ENCODE measurements around the gene NELFB.

NELFB gene

GRCh38 chr9:137245450-137246421, 9.4 kb upstream of the NELFB start:
- ChIA-PET CTCF (interaction anchor here (1.1 to 1.7 kb wide), 2 partner anchors 9 kb away, joined by 6 to 7 read pairs; partner anchors contain the start of gene NELFB), POLR2A (interaction anchor here (1.1 to 7.4 kb wide), 2 partner anchors 8 to 116 kb away, joined by 3 to 164 read pairs; partner anchors contain the start of genes NELFB and STPG3)
- no peak for TF ChIP-seq CTCF (IDR thresholded peaks at IDR 0.05; ENCODE audit: insufficient read depth, low read length, missing control alignments)
- no peak for DNase-seq (ENCODE audit: low read depth, low spot score)
- H3K4me3 ChIP-seq (ENCODE audit: low read depth, low read length): no peak overlapping the region

- POLR2A ChIA-PET: no interaction called here
- CTCF ChIA-PET: interaction anchor here (0.8 to 1.4 kb wide), 2 partner anchors 11 to 18 kb away, joined by 3 to 4 read pairs; no protein-coding TSS in a partner anchor
- no peak overlapping the region for H3K4me3 ChIP-seq (ENCODE audit: low read depth, low read length)
- no peak for DNase-seq (ENCODE audit: low read depth, low spot score)
- TF ChIP-seq CTCF (IDR thresholded peaks at IDR 0.05; ENCODE audit: insufficient read depth, low read length, missing control alignments): no peak
Measured at GRCh38 chr9:137247135-137247915, 7.8 kb upstream of the NELFB start.

- POLR2A ChIA-PET: no interaction called here
- no peak overlapping the region for H3K4me3 ChIP-seq (ENCODE audit: low read depth, low read length)
- no peak for DNase-seq (ENCODE audit: low read depth, low spot score)
- TF ChIP-seq CTCF (IDR thresholded peaks at IDR 0.05; ENCODE audit: insufficient read depth, low read length, missing control alignments): no peak
- CTCF ChIA-PET: interaction anchor here (1.4 to 2.3 kb wide), 2 partner anchors 18 to 21 kb away, joined by 4 to 6 read pairs; partner anchors contain the start of gene RNF224
Measured at GRCh38 chr9:137247916-137248175, 7.3 kb upstream of the NELFB start.

- no peak for TF ChIP-seq CTCF (IDR thresholded peaks at IDR 0.05; ENCODE audit: insufficient read depth, low read length, missing control alignments)
- ChIA-PET POLR2A (interaction anchor here (1.8 to 6.8 kb wide), 2 partner anchors 8 to 9 kb away, joined by 15 to 164 read pairs; partner anchors contain the start of gene TUBB4B), CTCF (interaction anchor here (1.2 to 2.7 kb wide), 3 partner anchors 13 to 121 kb away, joined by 3 to 15 read pairs (median 6); partner anchors contain the start of gene RNF224)
- no peak for DNase-seq (ENCODE audit: low read depth, low spot score)
- no peak overlapping the region for H3K4me3 ChIP-seq (ENCODE audit: low read depth, low read length)
Measured at GRCh38 chr9:137250329-137251193, 4.6 kb upstream of the NELFB start.

GRCh38 chr9:137251194-137251461, 4.0 kb upstream of the NELFB start, which contains the start of gene STPG3:
TSS of gene STPG3 (plus strand) at chr9:137251286. CDS start at chr9:137251287, 1 bp downstream.
- no peak for DNase-seq (ENCODE audit: low read depth, low spot score)
- TF ChIP-seq CTCF (IDR thresholded peaks at IDR 0.05; ENCODE audit: insufficient read depth, low read length, missing control alignments): no peak
- CTCF ChIA-PET: interaction anchor here (2.7 kb wide), 1 partner anchor 14 kb away, joined by 15 read pairs; no protein-coding TSS in a partner anchor
- H3K4me3 ChIP-seq (ENCODE audit: low read depth, low read length): no peak within 1 kb of the TSS
- POLR2A ChIA-PET: interaction anchor here (6.8 kb wide), 1 partner anchor 8 kb away, joined by 164 read pairs; the partner anchor contains the start of gene TUBB4B

All from AG04449 (cell line).